HepG2 (cell line): ENCODE data around the gene XPO5. TPM values are rescaled to one million over a fixed set of nuclear protein-coding genes. Genes with fewer than 3 reads are reported as not detected.

ENCODE experiments used
- ATF7-NPFF ChIP-seq: sonication (generic); formaldehyde crosslinking; IDR thresholded peaks from 2 replicates; pipeline ENCODE4 v1.8.1; 2023; ENCODE audit warnings: mild to moderate bottlenecking, low read depth, missing genetic modification reagents, moderate library complexity
- ELK4 ChIP-seq: sonication (generic); formaldehyde crosslinking; IDR thresholded peaks from 2 replicates; pipeline ENCODE4 v1.9.0; 2021; ENCODE audit warnings: missing genetic modification reagents, borderline replicate concordance
- GRHL1 ChIP-seq: sonication (generic); formaldehyde crosslinking; conservative IDR thresholded peaks from 2 replicates; pipeline ENCODE4 v1.8.0; 2022; ENCODE audit warnings: missing genetic modification reagents
- MYC ChIP-seq: sonication (generic); formaldehyde crosslinking; IDR thresholded peaks from 2 replicates; pipeline ENCODE4 v1.9.0; 2021; ENCODE audit warnings: missing genetic modification reagents, borderline replicate concordance
- NONO ChIP-seq, 2 experiments: fragments of 450-650 bp in 1 of 2; sonication (generic) in 1 of 2; formaldehyde crosslinking in 1 of 2; IDR thresholded peaks in 1 of 2; conservative IDR thresholded peaks in 1 of 2; 2 replicates each; pipeline versions ENCODE4 v1.6.1 to v1.8.0; 2017 to 2022; ENCODE audit warnings: mild to moderate bottlenecking in 1 of 2, missing genetic modification reagents in 1 of 2, moderate library complexity in 1 of 2
- RBM22 ChIP-seq: fragments of 200-400 bp; formaldehyde crosslinking; optimal IDR thresholded peaks from 2 replicates; pipeline ENCODE3; 2017; ENCODE audit warnings: mild to moderate bottlenecking, low read length, moderate library complexity
- SALL1 ChIP-seq: sonication (generic); formaldehyde crosslinking; IDR thresholded peaks from 2 replicates; pipeline ENCODE4 v1.8.0; 2022; ENCODE audit warnings: mild to moderate bottlenecking, missing genetic modification reagents
- SMC3 ChIP-seq: IDR thresholded peaks from 2 replicates; pipeline ENCODE4 v1.6.1; 2011; ENCODE audit warnings: low read length, improper control_type of control experiment
- SSRP1 ChIP-seq: IDR thresholded peaks from 2 replicates; pipeline ENCODE4 v1.6.1; 2016; ENCODE audit warnings: control low read depth
- ZC3H13 ChIP-seq: sonication (generic); formaldehyde crosslinking; IDR thresholded peaks from 2 replicates; pipeline ENCODE4 v1.8.1; 2023; ENCODE audit warnings: mild to moderate bottlenecking, missing genetic modification reagents, moderate library complexity
- ZNF280D ChIP-seq: sonication (generic); formaldehyde crosslinking; IDR thresholded peaks from 2 replicates; pipeline ENCODE4 v1.5.1; 2020; ENCODE audit warnings: mild to moderate bottlenecking, missing genetic modification reagents
- ZNF646 ChIP-seq: sonication (generic); formaldehyde crosslinking; IDR thresholded peaks from 2 replicates; pipeline ENCODE4 v1.9.0; 2021; ENCODE audit warnings: mild to moderate bottlenecking, missing genetic modification reagents
- polyA plus RNA-seq, 8 experiments: library from polyadenylated mRNA; depleted of rRNA in 3 of 8; stranded (reverse) in 7 of 8; unstranded in 1 of 8; fragments of >200 nt; fragmentation: Illumina TruSeq in 4 of 8; extraction: Trizol in 4 of 8; gene quantifications; 2 replicates each; pipeline versions ENCODE4 v1.2.1 to v1.2.3, GENCODE V29; 2011 to 2016; ENCODE audit warnings: low read depth in 4 of 8, missing spikeins in 1 of 8, mixed read lengths in 1 of 8; ENCODE audit not compliant: insufficient read depth in 1 of 8
- total RNA-seq, 5 experiments: library from RNA; depleted of rRNA; stranded (reverse); fragments of >200 nt; fragmentation: Illumina TruSeq; extraction: Trizol; gene quantifications; 2 replicates each; pipeline ENCODE4 v1.2.3, GENCODE V29; 2016; ENCODE audit warnings: low read depth in 1 of 5
- TF ChIP-seq, protein P1 (sequence below): sonication (generic); formaldehyde crosslinking; IDR thresholded peaks from 2 replicates; pipeline ENCODE4 v1.5.1; 2020; ENCODE audit warnings: missing genetic modification reagents, mild to moderate bottlenecking, borderline replicate concordance

XPO5 gene
- total and polyA plus RNA-seq, 2 of the 13 experiments (the other 11 are each of a cell fraction or from before 2014, with no cell fraction given) = 52.2 to 68.0 TPM

DNA sequence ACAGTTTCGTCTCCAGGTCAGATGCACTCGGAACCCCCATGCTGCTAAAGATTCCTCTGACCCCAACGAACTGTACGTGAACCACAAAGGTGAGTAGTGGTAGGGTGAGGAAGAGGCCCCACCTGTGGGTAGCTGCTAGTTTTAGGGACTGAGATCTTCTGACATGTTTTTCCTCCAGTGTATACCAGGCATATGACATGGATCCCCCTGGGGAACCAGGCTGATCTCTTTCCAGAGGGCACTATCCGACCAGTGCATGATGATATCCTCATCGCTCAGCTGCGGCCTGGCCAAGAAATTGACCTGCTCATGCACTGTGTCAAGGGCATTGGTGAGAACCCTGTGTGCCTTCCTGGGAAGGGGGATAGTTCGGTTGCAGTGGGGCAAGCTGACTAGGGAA lies 55.7 kb downstream of the XPO5 start (continued):
- peak; percentile 45; the same call in 1 of the 2 replicates for TF ChIP-seq SSRP1 (CRISPR knock-in tag)
- TF ChIP-seq SMC3 = no peak
- TF ChIP-seq, protein P1, sequence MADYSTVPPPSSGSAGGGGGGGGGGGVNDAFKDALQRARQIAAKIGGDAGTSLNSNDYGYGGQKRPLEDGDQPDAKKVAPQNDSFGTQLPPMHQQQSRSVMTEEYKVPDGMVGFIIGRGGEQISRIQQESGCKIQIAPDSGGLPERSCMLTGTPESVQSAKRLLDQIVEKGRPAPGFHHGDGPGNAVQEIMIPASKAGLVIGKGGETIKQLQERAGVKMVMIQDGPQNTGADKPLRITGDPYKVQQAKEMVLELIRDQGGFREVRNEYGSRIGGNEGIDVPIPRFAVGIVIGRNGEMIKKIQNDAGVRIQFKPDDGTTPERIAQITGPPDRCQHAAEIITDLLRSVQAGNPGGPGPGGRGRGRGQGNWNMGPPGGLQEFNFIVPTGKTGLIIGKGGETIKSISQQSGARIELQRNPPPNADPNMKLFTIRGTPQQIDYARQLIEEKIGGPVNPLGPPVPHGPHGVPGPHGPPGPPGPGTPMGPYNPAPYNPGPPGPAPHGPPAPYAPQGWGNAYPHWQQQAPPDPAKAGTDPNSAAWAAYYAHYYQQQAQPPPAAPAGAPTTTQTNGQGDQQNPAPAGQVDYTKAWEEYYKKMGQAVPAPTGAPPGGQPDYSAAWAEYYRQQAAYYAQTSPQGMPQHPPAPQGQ = no peak
- no peak for TF ChIP-seq ZNF280D (CRISPR knock-in tag)
- no peak for TF ChIP-seq MYC (CRISPR knock-in tag)
- no peak for TF ChIP-seq SALL1
- TF ChIP-seq ATF7-NPFF (CRISPR knock-in tag) = no peak
- TF ChIP-seq ZC3H13 (CRISPR knock-in tag) = peak; percentile 36; the same call in 1 of the 2 replicates
- TF ChIP-seq NONO (IDR thresholded peaks at IDR 0.05) = no peak
- 0 out of 2 replicates have a peak, but pooled peaks have one; percentile 51 for TF ChIP-seq NONO (CRISPR knock-in tag; conservative IDR thresholded peaks at IDR 0.05)
- peak; percentile 90 for TF ChIP-seq RBM22
- TF ChIP-seq ZNF646 = no peak
- TF ChIP-seq GRHL1 (CRISPR knock-in tag) = no peak
- TF ChIP-seq ELK4 (CRISPR knock-in tag) = no peak
